Astrocyte (in vitro differentiated cells and primary cell): ENCODE measurements around the gene MMP8.

Source experiments
- EZH2 ChIP-seq: IDR thresholded peaks from 2 replicates; pipeline ENCODE4 v1.6.1; 2012; ENCODE audit warnings: mild to moderate bottlenecking, low read length, inconsistent platforms; ENCODE audit not compliant: insufficient read depth
- TF ChIP-seq, protein P1 (sequence below): IDR thresholded peaks from 2 replicates; pipeline ENCODE4 v1.5.1; 2011; ENCODE audit warnings: low read depth, mild to moderate bottlenecking, inconsistent platforms, low read length, moderate library complexity; ENCODE audit not compliant: insufficient read depth

DNA sequence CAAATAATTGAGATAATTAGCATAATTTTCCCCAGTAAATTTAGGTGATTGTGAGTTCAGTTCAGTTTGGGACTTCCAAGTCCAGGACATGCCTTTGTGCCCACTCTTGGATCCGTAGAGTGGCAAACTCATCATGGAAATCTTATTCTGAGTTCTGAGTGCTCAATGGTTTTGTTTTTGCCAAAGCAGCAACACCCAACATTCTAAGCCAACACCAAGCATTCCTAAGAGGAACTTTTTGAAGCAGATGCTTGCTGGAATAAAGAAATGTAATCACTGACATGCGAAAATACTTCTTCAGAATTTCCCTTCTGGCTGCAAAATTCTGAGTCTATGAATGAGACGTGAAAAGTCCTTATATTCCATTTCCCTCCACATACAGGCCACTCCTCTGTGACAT is 29.6 kb downstream of the MMP8 start:
- TF ChIP-seq, protein P1, sequence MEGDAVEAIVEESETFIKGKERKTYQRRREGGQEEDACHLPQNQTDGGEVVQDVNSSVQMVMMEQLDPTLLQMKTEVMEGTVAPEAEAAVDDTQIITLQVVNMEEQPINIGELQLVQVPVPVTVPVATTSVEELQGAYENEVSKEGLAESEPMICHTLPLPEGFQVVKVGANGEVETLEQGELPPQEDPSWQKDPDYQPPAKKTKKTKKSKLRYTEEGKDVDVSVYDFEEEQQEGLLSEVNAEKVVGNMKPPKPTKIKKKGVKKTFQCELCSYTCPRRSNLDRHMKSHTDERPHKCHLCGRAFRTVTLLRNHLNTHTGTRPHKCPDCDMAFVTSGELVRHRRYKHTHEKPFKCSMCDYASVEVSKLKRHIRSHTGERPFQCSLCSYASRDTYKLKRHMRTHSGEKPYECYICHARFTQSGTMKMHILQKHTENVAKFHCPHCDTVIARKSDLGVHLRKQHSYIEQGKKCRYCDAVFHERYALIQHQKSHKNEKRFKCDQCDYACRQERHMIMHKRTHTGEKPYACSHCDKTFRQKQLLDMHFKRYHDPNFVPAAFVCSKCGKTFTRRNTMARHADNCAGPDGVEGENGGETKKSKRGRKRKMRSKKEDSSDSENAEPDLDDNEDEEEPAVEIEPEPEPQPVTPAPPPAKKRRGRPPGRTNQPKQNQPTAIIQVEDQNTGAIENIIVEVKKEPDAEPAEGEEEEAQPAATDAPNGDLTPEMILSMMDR = no peak
- no peak for TF ChIP-seq EZH2
